ENCODE measurements around the gene GNAQ. TPM values are rescaled to one million over a fixed set of nuclear protein-coding genes. Genes with fewer than 3 reads are reported as not detected.

Gene GNAQ
- total RNA-seq, 1 experiment from 2014 or later, result 34.1 TPM

DNA sequence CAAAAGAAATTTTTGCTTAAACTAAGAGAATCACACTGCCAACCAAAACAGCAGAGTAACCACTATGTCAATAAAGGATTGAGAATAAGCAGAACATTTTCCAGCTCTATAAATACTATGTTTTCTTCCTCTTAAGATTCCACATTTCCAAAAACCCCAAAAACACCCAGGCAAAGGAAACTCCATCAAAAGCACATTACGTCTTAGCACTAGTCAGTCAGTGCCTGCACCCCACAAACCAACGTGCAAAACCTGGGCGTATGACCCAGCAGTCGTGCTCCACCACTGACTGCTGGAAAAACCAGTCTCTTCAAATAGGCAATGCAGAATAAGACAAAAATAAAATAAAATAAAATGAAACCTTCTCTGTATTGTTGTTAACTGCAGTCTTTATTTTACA is 85.3 kb downstream of the GNAQ start:
- Mint-ChIP-seq H3K9me3 (ENCODE audit: low read depth, unreplicated experiment) (no peaks in the 10 kb centered on the region), H3K4me1 (ENCODE audit: low read depth, unreplicated experiment) (peaks cover 37% of the 10 kb centered on the region), H3K27ac (ENCODE audit: unreplicated experiment) (no peak overlapping the region), H3K27me3 (ENCODE audit: unreplicated experiment) (no peaks in the 10 kb centered on the region), H3K4me3 (ENCODE audit: low read depth, unreplicated experiment) (no peak overlapping the region), H3K36me3 (ENCODE audit: insufficient read depth, unreplicated experiment) (no peaks in the 10 kb centered on the region)
- intact Hi-C loops (cut with micrococcal nuclease; ENCODE audit: unreplicated experiment), result no loop called here
- no TSS peak for BruUV-seq (replicated peaks)
- CTCF ChIA-PET, result no interaction called here
- TF ChIP-seq, protein P1, sequence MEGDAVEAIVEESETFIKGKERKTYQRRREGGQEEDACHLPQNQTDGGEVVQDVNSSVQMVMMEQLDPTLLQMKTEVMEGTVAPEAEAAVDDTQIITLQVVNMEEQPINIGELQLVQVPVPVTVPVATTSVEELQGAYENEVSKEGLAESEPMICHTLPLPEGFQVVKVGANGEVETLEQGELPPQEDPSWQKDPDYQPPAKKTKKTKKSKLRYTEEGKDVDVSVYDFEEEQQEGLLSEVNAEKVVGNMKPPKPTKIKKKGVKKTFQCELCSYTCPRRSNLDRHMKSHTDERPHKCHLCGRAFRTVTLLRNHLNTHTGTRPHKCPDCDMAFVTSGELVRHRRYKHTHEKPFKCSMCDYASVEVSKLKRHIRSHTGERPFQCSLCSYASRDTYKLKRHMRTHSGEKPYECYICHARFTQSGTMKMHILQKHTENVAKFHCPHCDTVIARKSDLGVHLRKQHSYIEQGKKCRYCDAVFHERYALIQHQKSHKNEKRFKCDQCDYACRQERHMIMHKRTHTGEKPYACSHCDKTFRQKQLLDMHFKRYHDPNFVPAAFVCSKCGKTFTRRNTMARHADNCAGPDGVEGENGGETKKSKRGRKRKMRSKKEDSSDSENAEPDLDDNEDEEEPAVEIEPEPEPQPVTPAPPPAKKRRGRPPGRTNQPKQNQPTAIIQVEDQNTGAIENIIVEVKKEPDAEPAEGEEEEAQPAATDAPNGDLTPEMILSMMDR (IDR thresholded peaks at IDR 0.05; ENCODE audit: unreplicated experiment), result no peak
- DNase-seq, result no peak

DNA sequence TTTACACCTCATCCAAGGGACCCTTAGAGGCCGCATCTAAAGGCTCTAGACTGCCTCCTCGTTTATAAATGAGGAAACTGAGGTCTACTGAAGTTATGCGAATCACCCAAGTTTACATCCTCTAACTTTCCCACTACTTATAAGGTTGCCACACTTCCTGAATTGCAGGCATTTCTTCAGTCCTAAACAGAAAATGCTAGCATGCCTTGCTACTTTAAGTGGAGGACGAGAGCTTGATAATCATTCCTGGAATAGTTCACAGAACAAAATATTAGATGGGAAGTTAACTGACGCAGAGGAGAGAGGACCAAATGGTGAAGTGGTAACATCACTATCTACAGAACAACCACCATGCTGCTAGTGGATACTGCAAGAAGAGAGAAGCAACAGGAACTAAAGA is 85.8 kb downstream of the GNAQ start:
- Mint-ChIP-seq H3K36me3 (ENCODE audit: insufficient read depth, unreplicated experiment) (no peaks in the 10 kb centered on the region), H3K27ac (ENCODE audit: unreplicated experiment) (no peak overlapping the region), H3K9me3 (ENCODE audit: low read depth, unreplicated experiment) (no peaks in the 10 kb centered on the region), H3K4me3 (ENCODE audit: low read depth, unreplicated experiment) (no peak overlapping the region), H3K27me3 (ENCODE audit: unreplicated experiment) (no peaks in the 10 kb centered on the region), H3K4me1 (ENCODE audit: low read depth, unreplicated experiment) (peaks cover 37% of the 10 kb centered on the region)
- intact Hi-C loops (cut with micrococcal nuclease; ENCODE audit: unreplicated experiment), result no loop called here
- TF ChIP-seq, protein P1 (IDR thresholded peaks at IDR 0.05; ENCODE audit: unreplicated experiment), result no peak
- BruUV-seq (replicated peaks), result no TSS peak
- DNase-seq, result no peak
- CTCF ChIA-PET, result no interaction called here

DNA sequence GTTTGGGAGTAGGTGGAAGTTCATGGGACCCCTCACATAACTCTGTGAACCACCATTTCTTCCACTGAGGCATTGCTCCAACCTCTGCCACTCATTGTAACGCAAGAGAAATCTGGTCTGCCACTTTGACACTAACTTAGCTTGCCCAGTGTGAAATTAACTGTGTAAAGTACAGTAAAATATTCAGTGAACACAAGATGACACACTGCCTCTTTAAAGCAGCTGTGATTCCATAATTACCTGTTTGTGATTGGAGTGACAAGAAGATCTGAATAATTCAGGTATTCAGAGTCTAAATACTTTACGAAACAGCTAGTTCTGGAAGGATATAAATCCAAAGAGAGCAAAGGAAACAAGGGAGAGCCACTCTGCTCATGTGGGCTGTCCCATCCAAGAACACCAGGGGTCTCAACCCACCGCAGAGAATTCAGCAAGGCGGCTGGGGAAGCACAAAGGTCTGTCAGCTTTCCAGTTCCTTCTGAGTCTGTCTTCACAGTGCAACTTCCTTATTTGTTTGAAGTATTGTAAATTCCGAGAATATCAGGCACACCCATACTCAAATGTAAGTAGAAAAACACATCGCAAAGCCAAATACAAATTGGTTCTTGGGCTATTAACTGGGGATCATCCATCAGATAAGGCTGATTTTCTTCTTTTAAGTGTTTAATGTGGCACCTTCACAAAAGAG is 86.9 kb downstream of the GNAQ start:
- no peaks in the 10 kb centered on the region for H3K9me3 Mint-ChIP-seq (ENCODE audit: low read depth, unreplicated experiment)
- CTCF ChIA-PET, result no interaction called here
- intact Hi-C loops (cut with micrococcal nuclease; ENCODE audit: unreplicated experiment), result no loop called here
- H3K27ac Mint-ChIP-seq (ENCODE audit: unreplicated experiment), result no peak overlapping the region
- no peak for DNase-seq
- TF ChIP-seq, protein P1 (IDR thresholded peaks at IDR 0.05; ENCODE audit: unreplicated experiment), result no peak
- H3K4me3 Mint-ChIP-seq (ENCODE audit: low read depth, unreplicated experiment), result no peak overlapping the region
- peaks cover 31% of the 10 kb centered on the region for H3K4me1 Mint-ChIP-seq (ENCODE audit: low read depth, unreplicated experiment)
- BruUV-seq (replicated peaks), result no TSS peak
- H3K36me3 Mint-ChIP-seq (ENCODE audit: insufficient read depth, unreplicated experiment), result no peaks in the 10 kb centered on the region
- H3K27me3 Mint-ChIP-seq (ENCODE audit: unreplicated experiment), result no peaks in the 10 kb centered on the region

DNA sequence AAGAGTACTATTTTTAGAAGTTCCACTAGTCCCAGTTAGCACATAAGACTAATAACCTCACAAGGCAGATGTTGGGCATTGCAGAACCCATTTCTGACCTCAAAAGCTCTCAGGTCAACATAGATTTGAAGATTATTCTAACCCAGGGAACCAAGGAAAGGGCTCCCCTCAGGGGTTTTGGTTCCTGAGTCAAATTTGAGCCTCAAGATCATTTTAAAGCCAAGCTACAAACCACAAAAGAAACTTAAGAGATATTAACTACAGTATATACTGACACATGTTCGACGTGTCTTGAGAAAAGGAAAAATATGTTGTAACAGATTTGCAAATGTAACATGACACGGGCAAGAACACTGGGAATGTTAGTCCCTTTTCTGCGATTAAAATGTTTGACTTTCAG is 88.6 kb downstream of the GNAQ start:
- H3K36me3 Mint-ChIP-seq (ENCODE audit: insufficient read depth, unreplicated experiment), result no peaks in the 10 kb centered on the region
- no peak for DNase-seq
- CTCF ChIA-PET, result no interaction called here
- no TSS peak for BruUV-seq (replicated peaks)
- no peaks in the 10 kb centered on the region for H3K27me3 Mint-ChIP-seq (ENCODE audit: unreplicated experiment)
- H3K4me1 Mint-ChIP-seq (ENCODE audit: low read depth, unreplicated experiment), result peaks cover 34% of the 10 kb centered on the region
- intact Hi-C loops (cut with micrococcal nuclease; ENCODE audit: unreplicated experiment), result no loop called here
- TF ChIP-seq, protein P1 (IDR thresholded peaks at IDR 0.05; ENCODE audit: unreplicated experiment), result no peak
- H3K9me3 Mint-ChIP-seq (ENCODE audit: low read depth, unreplicated experiment), result no peaks in the 10 kb centered on the region
- H3K27ac Mint-ChIP-seq (ENCODE audit: unreplicated experiment), result no peak overlapping the region
- no peak overlapping the region for H3K4me3 Mint-ChIP-seq (ENCODE audit: low read depth, unreplicated experiment)
